ENCODE measurements around the gene ABLIM3.

DNA sequence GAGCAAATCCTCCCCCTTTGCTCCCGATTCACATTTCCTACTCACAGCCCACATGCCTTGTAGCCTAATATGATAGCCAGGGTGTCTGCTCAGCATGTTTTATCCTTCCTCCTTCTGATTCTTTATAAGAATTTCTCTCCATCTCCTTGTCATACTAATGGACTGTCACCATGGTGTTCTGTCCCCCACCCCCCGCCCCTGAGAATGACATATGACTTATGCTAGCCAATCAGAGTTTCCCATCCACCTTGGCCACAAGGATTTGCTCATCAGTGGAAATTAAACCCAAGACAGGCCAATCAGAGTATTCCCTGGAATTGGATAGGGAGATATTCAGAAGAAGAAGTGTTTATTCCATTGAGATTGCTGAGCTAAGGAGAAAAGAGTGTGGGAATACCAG lies 16.0 kb downstream of the ABLIM3 start:
- TF ChIP-seq, protein P1, sequence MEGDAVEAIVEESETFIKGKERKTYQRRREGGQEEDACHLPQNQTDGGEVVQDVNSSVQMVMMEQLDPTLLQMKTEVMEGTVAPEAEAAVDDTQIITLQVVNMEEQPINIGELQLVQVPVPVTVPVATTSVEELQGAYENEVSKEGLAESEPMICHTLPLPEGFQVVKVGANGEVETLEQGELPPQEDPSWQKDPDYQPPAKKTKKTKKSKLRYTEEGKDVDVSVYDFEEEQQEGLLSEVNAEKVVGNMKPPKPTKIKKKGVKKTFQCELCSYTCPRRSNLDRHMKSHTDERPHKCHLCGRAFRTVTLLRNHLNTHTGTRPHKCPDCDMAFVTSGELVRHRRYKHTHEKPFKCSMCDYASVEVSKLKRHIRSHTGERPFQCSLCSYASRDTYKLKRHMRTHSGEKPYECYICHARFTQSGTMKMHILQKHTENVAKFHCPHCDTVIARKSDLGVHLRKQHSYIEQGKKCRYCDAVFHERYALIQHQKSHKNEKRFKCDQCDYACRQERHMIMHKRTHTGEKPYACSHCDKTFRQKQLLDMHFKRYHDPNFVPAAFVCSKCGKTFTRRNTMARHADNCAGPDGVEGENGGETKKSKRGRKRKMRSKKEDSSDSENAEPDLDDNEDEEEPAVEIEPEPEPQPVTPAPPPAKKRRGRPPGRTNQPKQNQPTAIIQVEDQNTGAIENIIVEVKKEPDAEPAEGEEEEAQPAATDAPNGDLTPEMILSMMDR (IDR thresholded peaks at IDR 0.05; ENCODE audit: insufficient read depth, low read depth, low read length), result no peak
- no peak for TF ChIP-seq EZH2 (IDR thresholded peaks at IDR 0.05; ENCODE audit: insufficient read depth, low read length)
